ENCODE measurements around the gene SALL1.

- TF ChIP-seq POLR2A (IDR thresholded peaks at IDR 0.05; ENCODE audit: low read length): no peak
- no peak for TF ChIP-seq GATA1 (IDR thresholded peaks at IDR 0.05; ENCODE audit: low read depth, low read length)
Measured at GRCh38 chr16:51134269-51134812, 16.7 kb downstream of the SALL1 start.

Data from erythroblast (primary cell).